Measurements from ENCODE around the gene PODXL.

GRCh38 chr7:131505636-131506557 is 50.5 kb downstream of the PODXL start:
- TF ChIP-seq, protein P1, sequence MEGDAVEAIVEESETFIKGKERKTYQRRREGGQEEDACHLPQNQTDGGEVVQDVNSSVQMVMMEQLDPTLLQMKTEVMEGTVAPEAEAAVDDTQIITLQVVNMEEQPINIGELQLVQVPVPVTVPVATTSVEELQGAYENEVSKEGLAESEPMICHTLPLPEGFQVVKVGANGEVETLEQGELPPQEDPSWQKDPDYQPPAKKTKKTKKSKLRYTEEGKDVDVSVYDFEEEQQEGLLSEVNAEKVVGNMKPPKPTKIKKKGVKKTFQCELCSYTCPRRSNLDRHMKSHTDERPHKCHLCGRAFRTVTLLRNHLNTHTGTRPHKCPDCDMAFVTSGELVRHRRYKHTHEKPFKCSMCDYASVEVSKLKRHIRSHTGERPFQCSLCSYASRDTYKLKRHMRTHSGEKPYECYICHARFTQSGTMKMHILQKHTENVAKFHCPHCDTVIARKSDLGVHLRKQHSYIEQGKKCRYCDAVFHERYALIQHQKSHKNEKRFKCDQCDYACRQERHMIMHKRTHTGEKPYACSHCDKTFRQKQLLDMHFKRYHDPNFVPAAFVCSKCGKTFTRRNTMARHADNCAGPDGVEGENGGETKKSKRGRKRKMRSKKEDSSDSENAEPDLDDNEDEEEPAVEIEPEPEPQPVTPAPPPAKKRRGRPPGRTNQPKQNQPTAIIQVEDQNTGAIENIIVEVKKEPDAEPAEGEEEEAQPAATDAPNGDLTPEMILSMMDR (IDR thresholded peaks at IDR 0.05; ENCODE audit: low read depth, low read length, missing input control) = no peak
- no peak for TF ChIP-seq GABPA (IDR thresholded peaks at IDR 0.05 in 1 of 2, conservative IDR thresholded peaks at IDR 0.05 in 1 of 2)
- no peak for TF ChIP-seq EGR1 (IDR thresholded peaks at IDR 0.05; ENCODE audit: low read depth in 2 of 2)
- TF ChIP-seq, protein P2, sequence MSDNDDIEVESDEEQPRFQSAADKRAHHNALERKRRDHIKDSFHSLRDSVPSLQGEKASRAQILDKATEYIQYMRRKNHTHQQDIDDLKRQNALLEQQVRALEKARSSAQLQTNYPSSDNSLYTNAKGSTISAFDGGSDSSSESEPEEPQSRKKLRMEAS (IDR thresholded peaks at IDR 0.05) = no peak
- no peak for TF ChIP-seq TAF1 (conservative IDR thresholded peaks at IDR 0.05)
- no peak for TF ChIP-seq YY1 (IDR thresholded peaks at IDR 0.05)
- TF ChIP-seq RAD21 (IDR thresholded peaks at IDR 0.05) = no peak
- no peak for TF ChIP-seq SP1 (IDR thresholded peaks at IDR 0.05)
- TF ChIP-seq JUND (IDR thresholded peaks at IDR 0.05) = no peak
- TF ChIP-seq NR2F2 (IDR thresholded peaks at IDR 0.05) = no peak
